WERI-Rb-1 (cell line): Measurements from ENCODE around the gene PHACTR1.

Source experiments
- DNase-seq: peaks from one replicate; pipeline ENCODE4 v3.0.0-alpha.2; 2020
- H3K27ac ChIP-seq: fragments of 250-450 bp; sonication (Bioruptor Pico); 2 replicates; pipeline ENCODE4 v1.5.1; 2020; ENCODE audit warnings: mild to moderate bottlenecking, moderate library complexity
- H3K27me3 ChIP-seq: fragments of 250-450 bp; sonication (Bioruptor Pico); 2 replicates; pipeline ENCODE4 v1.5.1; 2021; ENCODE audit warnings: mild to moderate bottlenecking, low read depth, moderate library complexity; ENCODE audit not compliant: insufficient read depth, severe bottlenecking
- H3K36me3 ChIP-seq: fragments of 250-450 bp; sonication (Bioruptor Pico); 2 replicates; pipeline ENCODE4 v1.5.1; 2020; ENCODE audit warnings: mild to moderate bottlenecking, moderate library complexity
- H3K4me3 ChIP-seq: 2 replicates; pipeline ENCODE4 v1.5.1; 2011; ENCODE audit warnings: low read depth, mild to moderate bottlenecking, control low read depth, low read length
- H3K9me3 ChIP-seq: fragments of 250-450 bp; sonication (Bioruptor Pico); 2 replicates; pipeline ENCODE4 v1.5.1; 2021; ENCODE audit warnings: mild to moderate bottlenecking, moderate library complexity; ENCODE audit not compliant: severe bottlenecking
- TF ChIP-seq, protein P1 (sequence below): IDR thresholded peaks from 2 replicates; pipeline ENCODE4 v1.5.1; 2011; ENCODE audit warnings: low read depth, mild to moderate bottlenecking, control low read depth, inconsistent platforms, low read length

Gene PHACTR1

DNA sequence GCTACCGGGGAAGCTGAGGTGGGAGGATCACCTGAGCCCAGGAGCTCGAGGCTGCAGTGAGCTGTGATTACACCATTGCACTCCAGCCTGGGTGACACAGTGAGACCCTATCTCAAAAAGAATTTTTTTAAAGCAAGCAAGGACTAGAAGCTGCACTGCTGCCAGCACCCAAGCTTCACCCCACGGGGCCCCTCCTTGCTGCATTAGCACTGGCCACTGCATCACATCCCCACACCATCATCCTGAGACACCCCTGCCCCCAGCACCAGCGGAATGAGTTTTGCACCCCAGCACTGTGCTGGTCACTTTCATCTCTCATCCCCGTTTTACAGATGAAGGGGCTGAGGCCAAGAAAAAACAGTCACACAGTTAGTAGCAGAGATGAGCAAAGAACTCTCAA is 580.8 kb downstream of the PHACTR1 start:
- TF ChIP-seq, protein P1, sequence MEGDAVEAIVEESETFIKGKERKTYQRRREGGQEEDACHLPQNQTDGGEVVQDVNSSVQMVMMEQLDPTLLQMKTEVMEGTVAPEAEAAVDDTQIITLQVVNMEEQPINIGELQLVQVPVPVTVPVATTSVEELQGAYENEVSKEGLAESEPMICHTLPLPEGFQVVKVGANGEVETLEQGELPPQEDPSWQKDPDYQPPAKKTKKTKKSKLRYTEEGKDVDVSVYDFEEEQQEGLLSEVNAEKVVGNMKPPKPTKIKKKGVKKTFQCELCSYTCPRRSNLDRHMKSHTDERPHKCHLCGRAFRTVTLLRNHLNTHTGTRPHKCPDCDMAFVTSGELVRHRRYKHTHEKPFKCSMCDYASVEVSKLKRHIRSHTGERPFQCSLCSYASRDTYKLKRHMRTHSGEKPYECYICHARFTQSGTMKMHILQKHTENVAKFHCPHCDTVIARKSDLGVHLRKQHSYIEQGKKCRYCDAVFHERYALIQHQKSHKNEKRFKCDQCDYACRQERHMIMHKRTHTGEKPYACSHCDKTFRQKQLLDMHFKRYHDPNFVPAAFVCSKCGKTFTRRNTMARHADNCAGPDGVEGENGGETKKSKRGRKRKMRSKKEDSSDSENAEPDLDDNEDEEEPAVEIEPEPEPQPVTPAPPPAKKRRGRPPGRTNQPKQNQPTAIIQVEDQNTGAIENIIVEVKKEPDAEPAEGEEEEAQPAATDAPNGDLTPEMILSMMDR = no peak
- no peak overlapping the region for H3K27ac ChIP-seq
- H3K4me3 ChIP-seq = no peak overlapping the region
- no peak for DNase-seq
- H3K9me3 ChIP-seq = no peaks in the 10 kb centered on the region
- H3K36me3 ChIP-seq = peaks cover 59% of the 10 kb centered on the region
- no peaks in the 10 kb centered on the region for H3K27me3 ChIP-seq

DNA sequence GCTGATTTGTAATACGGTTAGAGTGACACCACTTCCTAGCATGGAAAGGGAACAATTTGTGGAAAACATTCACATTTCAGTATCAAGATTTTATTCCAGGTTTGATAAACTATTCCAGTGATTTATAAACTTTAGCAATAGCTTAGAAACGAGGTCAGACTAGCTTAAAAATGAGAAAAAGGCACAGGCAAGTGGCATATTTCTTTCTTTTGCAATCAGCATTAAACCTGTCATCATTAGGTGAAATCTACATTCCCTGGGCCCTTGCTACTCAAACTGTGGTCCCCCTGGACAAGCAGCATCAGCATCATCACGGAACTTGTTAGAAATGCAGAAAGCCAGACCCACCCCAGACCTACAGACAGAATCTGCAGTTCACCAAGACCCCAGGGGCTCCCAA is 581.9 kb downstream of the PHACTR1 start:
- peaks cover 63% of the 10 kb centered on the region for H3K36me3 ChIP-seq
- H3K9me3 ChIP-seq = no peaks in the 10 kb centered on the region
- H3K27ac ChIP-seq = no peak overlapping the region
- DNase-seq = no peak
- no peaks in the 10 kb centered on the region for H3K27me3 ChIP-seq
- no peak overlapping the region for H3K4me3 ChIP-seq
- TF ChIP-seq, protein P1 = no peak

DNA sequence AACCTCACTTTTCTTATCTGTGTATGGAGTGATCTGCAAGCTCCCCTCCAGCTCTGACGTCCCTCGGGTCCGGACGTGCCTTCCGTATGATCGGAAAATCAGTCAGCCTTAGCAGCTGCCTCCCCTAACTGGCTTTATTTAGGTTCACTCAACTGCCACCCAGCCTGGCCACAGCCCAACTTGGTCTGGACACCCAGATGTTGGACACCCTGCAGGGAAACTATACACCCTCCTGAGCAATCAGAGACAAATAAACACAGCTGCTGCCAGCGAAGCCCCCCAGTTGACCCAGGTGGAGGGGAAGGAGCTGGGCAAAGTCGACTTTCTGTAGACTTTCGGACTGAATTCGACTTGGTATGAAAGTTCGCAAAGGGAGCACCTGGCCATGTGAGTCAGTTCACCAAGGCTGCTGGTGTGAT is 582.8 kb downstream of the PHACTR1 start:
- H3K27ac ChIP-seq = no peak overlapping the region
- peaks cover 64% of the 10 kb centered on the region for H3K36me3 ChIP-seq
- TF ChIP-seq, protein P1 = no peak
- no peak overlapping the region for H3K4me3 ChIP-seq
- DNase-seq = no peak
- no peaks in the 10 kb centered on the region for H3K9me3 ChIP-seq
- no peaks in the 10 kb centered on the region for H3K27me3 ChIP-seq

DNA sequence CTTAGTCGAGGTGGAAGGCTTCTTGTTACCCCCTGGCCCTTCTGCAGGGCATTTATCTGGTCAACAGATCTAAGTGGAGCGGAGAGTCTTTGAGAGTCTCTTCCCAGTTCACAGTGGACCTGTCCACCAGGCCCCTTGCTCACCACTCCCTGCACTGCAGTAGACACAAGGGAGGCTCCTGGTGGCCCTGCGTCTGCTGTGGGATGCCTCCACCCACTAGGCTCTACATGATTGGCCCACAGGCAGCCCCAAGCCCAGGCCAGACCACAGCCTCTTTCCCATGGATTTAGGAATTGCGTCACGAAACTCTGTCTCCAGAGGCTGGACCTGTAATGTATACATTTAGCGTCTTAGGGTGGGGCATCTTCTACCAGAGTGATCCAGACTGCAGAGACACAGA is 583.4 kb downstream of the PHACTR1 start:
- TF ChIP-seq, protein P1 = no peak

DNA sequence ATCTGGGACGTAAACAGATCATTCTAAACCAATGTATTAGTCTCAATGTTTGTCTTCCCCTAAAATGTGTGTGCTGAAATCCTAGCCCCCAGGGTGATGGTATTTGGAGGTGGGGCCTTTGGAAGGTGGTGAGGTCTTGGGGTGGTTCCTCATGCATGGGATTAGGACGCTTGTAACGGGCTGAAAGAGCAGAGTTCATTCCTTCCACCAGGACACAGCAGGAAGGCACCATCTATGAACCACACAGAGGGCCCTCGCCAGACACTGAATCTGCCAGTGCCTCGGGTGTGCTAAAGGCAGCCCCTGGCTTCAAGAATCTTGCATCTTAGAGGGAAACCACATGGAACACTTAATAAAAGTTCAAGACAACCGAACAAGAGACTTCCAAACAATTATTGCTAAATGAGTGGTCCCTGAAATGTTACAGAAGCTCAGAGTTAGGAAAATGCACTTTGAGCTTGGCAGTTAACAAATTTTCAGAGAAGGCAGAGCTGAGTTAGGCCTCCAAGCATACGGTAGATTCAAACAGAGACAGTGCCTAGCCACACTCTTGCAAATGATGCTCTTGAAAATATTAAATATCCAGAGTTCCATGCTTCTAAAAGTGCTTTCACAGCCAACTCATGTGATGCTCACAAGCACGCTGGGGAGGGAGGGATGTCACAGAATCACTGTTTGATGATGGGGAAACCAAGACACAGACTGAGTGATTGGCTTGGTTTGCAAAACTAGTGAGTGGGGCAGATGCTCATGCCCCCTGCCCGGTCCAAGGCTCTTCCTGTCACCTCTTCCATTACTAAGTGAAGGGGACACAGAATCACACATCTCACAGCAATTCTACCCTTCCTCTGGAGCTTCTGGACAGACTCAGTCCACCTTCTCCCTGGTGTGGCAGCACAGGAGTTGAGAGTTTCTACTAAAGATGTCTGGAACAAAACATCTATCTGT is 584.4 kb downstream of the PHACTR1 start:
- H3K4me3 ChIP-seq = no peak overlapping the region
- TF ChIP-seq, protein P1 = no peak
- peaks cover 59% of the 10 kb centered on the region for H3K36me3 ChIP-seq
- no peaks in the 10 kb centered on the region for H3K9me3 ChIP-seq
- DNase-seq = no peak
- no peak overlapping the region for H3K27ac ChIP-seq
- H3K27me3 ChIP-seq = no peaks in the 10 kb centered on the region

More for the DNA sequence above, 583.4 kb downstream of the PHACTR1 start:
- Histone ChIP-seq H3K4me3 (no peak overlapping the region), H3K27me3 (no peaks in the 10 kb centered on the region), H3K9me3 (no peaks in the 10 kb centered on the region), H3K36me3 (peaks cover 60% of the 10 kb centered on the region), H3K27ac (no peak overlapping the region)
- no peak for DNase-seq
